Hepatocyte (in vitro differentiated cells): ENCODE results near the gene ANKRD55.

Experiments
- EZH2 ChIP-seq: fragments of 200-600 bp; sonication (generic); IDR thresholded peaks from 2 replicates; pipeline ENCODE4 v1.6.1; 2016; ENCODE audit warnings: antibody characterized with exemption, mild to moderate bottlenecking, borderline replicate concordance
- TF ChIP-seq, protein P1 (sequence below): fragments of 200-600 bp; sonication (generic); IDR thresholded peaks from 2 replicates; pipeline ENCODE4 v1.5.1; 2016; ENCODE audit warnings: antibody characterized with exemption, mild to moderate bottlenecking; ENCODE audit not compliant: poor library complexity

DNA sequence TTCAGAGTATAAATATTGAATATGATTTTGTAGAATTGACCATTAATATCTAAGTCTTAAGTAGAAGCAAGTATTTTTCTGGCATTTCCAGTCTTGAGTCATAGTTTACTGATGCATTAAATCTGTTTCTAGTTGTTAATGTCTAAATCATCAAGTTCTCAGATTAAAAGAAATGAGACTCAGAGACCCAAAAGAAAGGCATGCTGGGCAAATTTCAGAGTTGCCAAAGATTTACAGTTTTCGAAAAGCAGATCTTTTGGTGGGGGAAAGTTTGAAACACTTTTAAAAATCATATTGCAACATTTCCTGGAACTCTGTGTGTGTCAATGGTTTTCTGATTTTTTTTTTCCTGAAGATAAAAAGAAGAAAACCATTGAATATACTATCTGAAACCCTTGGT is 60.9 kb downstream of the ANKRD55 start:
- TF ChIP-seq, protein P1, sequence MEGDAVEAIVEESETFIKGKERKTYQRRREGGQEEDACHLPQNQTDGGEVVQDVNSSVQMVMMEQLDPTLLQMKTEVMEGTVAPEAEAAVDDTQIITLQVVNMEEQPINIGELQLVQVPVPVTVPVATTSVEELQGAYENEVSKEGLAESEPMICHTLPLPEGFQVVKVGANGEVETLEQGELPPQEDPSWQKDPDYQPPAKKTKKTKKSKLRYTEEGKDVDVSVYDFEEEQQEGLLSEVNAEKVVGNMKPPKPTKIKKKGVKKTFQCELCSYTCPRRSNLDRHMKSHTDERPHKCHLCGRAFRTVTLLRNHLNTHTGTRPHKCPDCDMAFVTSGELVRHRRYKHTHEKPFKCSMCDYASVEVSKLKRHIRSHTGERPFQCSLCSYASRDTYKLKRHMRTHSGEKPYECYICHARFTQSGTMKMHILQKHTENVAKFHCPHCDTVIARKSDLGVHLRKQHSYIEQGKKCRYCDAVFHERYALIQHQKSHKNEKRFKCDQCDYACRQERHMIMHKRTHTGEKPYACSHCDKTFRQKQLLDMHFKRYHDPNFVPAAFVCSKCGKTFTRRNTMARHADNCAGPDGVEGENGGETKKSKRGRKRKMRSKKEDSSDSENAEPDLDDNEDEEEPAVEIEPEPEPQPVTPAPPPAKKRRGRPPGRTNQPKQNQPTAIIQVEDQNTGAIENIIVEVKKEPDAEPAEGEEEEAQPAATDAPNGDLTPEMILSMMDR, result no peak
- no peak for TF ChIP-seq EZH2
